MCF 10A (cell line): ENCODE data around the gene ZNF331. TPM values are rescaled to one million over a fixed set of nuclear protein-coding genes. Genes with fewer than 3 reads are reported as not detected.

Experiments
- BruUV-seq: library from RNA; stranded (reverse); fragments of 400-500 nt; replicated peaks from 2 replicates; lab custom pipeline; 2021; lab: Mats Ljungman, UMichigan
- CTCF ChIA-PET: fragments of 300-600 bp; sonication (Branson Sonifier 250); formaldehyde crosslinking; extraction: SDS; loops from one replicate; lab custom pipeline; 2021; ENCODE audit warnings: antibody characterized with exemption, inconsistent platforms; lab: Yijun Ruan, JAX
- POLR2A ChIA-PET: fragments of 300-600, 350-650 bp; sonication (Branson Sonifier 250); formaldehyde crosslinking; extraction: SDS; loops from one replicate; lab custom pipeline; 2020; ENCODE audit warnings: antibody characterized with exemption, inconsistent platforms; lab: Yijun Ruan, JAX
- DNase-seq: peaks from one replicate; pipeline ENCODE4 v3.0.0-alpha.2; 2018; ENCODE audit not compliant: unreplicated experiment
- H3K27ac Mint-ChIP-seq: one replicate; pipeline ENCODE4 v1.8.0; 2022; ENCODE audit warnings: mild to moderate bottlenecking, low read depth, mixed read lengths; ENCODE audit not compliant: unreplicated experiment
- H3K27me3 Mint-ChIP-seq: one replicate; pipeline ENCODE4 v1.8.0; 2022; ENCODE audit warnings: mixed read lengths; ENCODE audit not compliant: insufficient read depth, unreplicated experiment
- H3K36me3 Mint-ChIP-seq: one replicate; pipeline ENCODE4 v1.8.0; 2022; ENCODE audit warnings: mild to moderate bottlenecking, moderate library complexity, mixed read lengths; ENCODE audit not compliant: insufficient read depth, unreplicated experiment
- H3K4me1 Mint-ChIP-seq: one replicate; pipeline ENCODE4 v1.8.0; 2022; ENCODE audit warnings: mixed read lengths; ENCODE audit not compliant: insufficient read depth, unreplicated experiment
- H3K4me3 Mint-ChIP-seq: one replicate; pipeline ENCODE4 v1.8.0; 2022; ENCODE audit warnings: mild to moderate bottlenecking, moderate library complexity, mixed read lengths; ENCODE audit not compliant: unreplicated experiment
- H3K9me3 Mint-ChIP-seq: one replicate; pipeline ENCODE4 v1.8.0; 2022; ENCODE audit warnings: mixed read lengths; ENCODE audit not compliant: unreplicated experiment
- CTCF ChIP-seq: fragments of 200-600 bp; IDR thresholded peaks from one replicate; pipeline ENCODE4 v1.8.0; 2022; ENCODE audit warnings: antibody characterized with exemption, mild to moderate bottlenecking; ENCODE audit not compliant: unreplicated experiment
- intact Hi-C: fragments of 100-400 bp; cut with micrococcal nuclease; formaldehyde crosslinking; loops from 2 replicates; pipeline ENCODE4 v1.14.1; 2022
- total RNA-seq: library from RNA; stranded (reverse); gene quantifications from 2 replicates; pipeline ENCODE4 v1.2.3, GENCODE V29; 2022

Gene ZNF331
- total RNA-seq, 1 experiment from 2014 or later: 7.7 TPM

GRCh38 chr19:53530622-53531021 is 7.3 kb upstream of the ZNF331 start:
- no peak for TF ChIP-seq CTCF
- H3K4me3 Mint-ChIP-seq: no peak overlapping the region
- no peaks in the 10 kb centered on the region for H3K4me1 Mint-ChIP-seq
- no peaks in the 10 kb centered on the region for H3K27me3 Mint-ChIP-seq
- ChIA-PET CTCF (no interaction called here), POLR2A (no interaction called here)
- H3K36me3 Mint-ChIP-seq: no peaks in the 10 kb centered on the region
- intact Hi-C loops: no loop called here
- no peak for DNase-seq
- no peak overlapping the region for H3K27ac Mint-ChIP-seq
- BruUV-seq: no TSS peak
- H3K9me3 Mint-ChIP-seq: peaks cover 14% of the 10 kb centered on the region

- no TSS peak for BruUV-seq
- POLR2A ChIA-PET: no interaction called here
- CTCF ChIA-PET: no interaction called here
Observed at GRCh38 chr19:53531457-53531856, 6.5 kb upstream of the ZNF331 start.

GRCh38 chr19:53532362-53532761 is 5.6 kb upstream of the ZNF331 start:
- TF ChIP-seq CTCF: no peak
- BruUV-seq: no TSS peak
- POLR2A ChIA-PET: no interaction called here
- Mint-ChIP-seq H3K9me3 (peaks cover 7% of the 10 kb centered on the region), H3K27ac (no peak overlapping the region), H3K4me3 (no peak overlapping the region), H3K27me3 (no peaks in the 10 kb centered on the region), H3K36me3 (no peaks in the 10 kb centered on the region), H3K4me1 (no peaks in the 10 kb centered on the region)
- DNase-seq: no peak
- intact Hi-C loops: no loop called here
- CTCF ChIA-PET: no interaction called here

More at GRCh38 chr19:53531457-53531856, 6.5 kb upstream of the ZNF331 start:
- intact Hi-C loops: no loop called here
- Mint-ChIP-seq H3K36me3 (no peaks in the 10 kb centered on the region), H3K4me3 (no peak overlapping the region), H3K27me3 (no peaks in the 10 kb centered on the region), H3K9me3 (peaks cover 7% of the 10 kb centered on the region), H3K4me1 (no peaks in the 10 kb centered on the region), H3K27ac (no peak overlapping the region)
- no peak for DNase-seq
- TF ChIP-seq CTCF: no peak

- Mint-ChIP-seq H3K4me1 (no peaks in the 10 kb centered on the region), H3K9me3 (peaks cover 7% of the 10 kb centered on the region), H3K27me3 (no peaks in the 10 kb centered on the region), H3K36me3 (peaks cover 13% of the 10 kb centered on the region), H3K4me3 (no peak overlapping the region), H3K27ac (no peak overlapping the region)
- TF ChIP-seq CTCF: no peak
- CTCF ChIA-PET: interaction anchor here (0.6 kb wide), 1 partner anchor 58 kb away, joined by 5 read pairs; no protein-coding TSS in a partner anchor
- POLR2A ChIA-PET: interaction anchor here (0.6 to 1.7 kb wide), 2 partner anchors 14 to 16 kb away, joined by 3 to 7 read pairs; no protein-coding TSS in a partner anchor
- no peak for DNase-seq
- BruUV-seq: no TSS peak
- intact Hi-C loops: no loop called here
Observed at GRCh38 chr19:53536225-53536548, 1.8 kb upstream of the ZNF331 start.
